Measurements from ENCODE around the gene DOCK1.
A peak's percentile ranks its signal among the peaks of the same experiment; 100 is the strongest.

Gene DOCK1

DNA sequence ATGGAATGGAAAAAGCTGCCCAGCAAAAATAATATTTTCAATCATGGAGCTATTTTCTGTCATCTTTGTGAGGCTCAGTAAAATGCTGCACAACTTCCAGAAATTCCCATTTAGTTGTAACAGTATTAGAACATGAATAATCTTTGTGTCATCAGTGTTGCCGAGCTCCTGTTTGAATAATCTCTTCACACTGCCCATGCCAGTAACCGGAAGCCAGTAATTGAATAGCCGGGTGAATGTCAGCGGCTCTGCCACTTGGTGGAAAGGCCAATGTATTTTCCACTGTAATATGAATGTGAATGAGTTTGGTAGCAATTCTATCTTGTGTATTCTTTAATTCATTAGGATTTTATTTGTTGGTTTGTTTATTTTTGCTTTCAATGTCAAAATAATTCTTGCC, 463.7 kb downstream of the DOCK1 start:
- peak in 3 of 14 donors; percentile 4 to 34 (median 30) for DNase-seq

DNA sequence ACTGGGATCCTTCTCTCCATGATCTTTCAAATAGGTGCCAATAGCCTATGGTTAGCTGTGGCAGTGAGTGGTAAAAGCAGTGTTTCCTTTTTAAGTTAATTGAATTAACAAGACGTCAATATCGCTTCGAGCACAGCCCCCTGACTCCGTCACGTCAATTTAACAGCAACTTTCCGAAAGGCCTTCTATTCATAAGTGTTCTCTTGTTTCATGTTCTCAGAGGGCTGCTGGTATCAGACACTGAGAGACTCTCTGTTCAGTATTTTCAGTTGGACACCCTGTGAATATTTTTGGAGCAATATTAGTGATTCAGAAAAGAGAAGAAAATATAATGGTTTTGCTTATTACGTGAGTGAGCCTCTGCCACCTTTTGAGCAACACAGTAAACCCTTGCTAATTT, 465.4 kb downstream of the DOCK1 start:
- no peak for DNase-seq

DNA sequence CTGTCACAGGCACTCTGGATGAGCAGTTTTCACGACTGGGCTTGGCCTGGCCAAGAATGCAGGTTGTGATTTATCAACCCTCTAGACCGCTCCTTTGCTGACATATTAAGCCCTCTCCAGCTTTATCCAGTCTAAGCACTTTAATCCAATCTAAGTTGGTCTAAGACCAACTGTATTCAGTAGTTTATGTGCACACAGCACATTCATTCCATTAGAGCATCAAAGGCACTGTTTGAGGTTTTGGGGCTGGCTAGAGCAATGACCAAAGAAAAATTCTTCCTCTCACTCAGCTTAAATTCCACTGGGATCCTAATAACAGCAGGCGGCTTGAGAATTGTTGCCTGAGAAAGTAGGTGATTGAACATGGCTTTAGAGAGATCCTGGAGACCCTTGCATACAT, 467.1 kb downstream of the DOCK1 start:
- no peak for DNase-seq

DNA sequence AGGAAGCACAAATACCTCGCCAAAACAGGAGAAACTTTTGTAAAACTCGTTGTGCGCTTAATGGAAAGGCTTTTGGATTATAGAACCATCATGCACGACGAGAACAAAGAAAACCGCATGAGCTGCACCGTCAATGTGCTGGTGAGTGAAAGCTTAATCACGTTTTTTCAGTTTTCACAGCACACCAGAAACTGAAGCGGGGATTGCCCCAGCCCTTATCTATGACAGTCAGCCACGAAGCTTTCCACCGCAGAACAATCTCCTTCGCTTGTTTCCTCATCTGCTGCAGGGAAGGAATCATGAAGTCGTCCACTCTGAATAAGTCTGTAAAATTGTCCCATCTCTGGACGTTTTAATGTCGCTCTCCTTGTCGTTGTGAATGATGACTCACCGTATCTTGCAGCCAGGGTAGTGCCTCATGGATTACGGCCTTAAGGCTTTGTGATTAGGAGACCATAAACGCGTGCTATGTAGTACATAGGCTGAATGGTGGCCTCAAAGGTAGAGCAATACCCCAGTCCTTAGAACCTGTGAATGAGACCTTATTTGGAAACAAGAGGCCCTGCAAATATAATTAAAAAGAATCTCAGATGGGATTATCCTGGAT, 468.9 kb downstream of the DOCK1 start:
- no peak for DNase-seq

DNA sequence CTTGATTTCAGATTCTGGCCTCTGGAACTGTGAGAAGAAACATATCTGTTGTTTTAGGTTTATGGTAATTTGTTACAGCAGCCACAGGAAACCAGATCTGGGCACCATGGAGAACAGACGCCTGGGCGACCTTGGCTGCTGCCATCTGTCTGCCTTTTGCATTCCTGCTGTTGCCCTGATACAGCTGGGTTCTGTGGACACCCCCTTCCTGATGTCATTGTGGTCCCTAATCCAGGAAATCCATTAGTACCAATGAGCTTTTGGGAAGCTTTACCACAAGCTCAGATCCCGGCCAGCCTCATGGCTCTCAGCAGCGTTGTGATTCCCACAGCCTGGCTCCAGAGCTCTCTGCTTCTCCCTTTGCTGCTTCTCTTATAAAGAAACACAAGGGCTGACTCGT, 469.7 kb downstream of the DOCK1 start:
- no peak for DNase-seq

DNA sequence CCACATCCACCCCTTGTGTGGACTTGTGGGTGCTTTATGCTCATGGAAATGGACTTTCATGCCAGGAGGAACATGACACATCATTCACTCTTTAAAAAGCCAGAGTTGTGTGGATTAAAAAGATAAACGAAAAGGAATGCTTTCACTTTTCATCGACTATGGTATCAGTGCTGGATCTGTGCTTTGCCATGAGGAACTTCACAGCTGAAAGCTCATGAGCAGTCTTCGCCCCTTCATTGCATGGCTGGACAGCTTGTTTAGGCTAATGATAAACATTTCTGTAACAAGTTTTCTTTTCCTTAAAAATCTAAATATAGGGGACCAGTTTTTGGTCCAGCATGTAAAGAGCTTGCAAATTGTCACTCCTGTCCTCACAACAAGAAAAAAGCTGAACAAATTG, 470.2 kb downstream of the DOCK1 start:
- DNase-seq: no peak

DNA sequence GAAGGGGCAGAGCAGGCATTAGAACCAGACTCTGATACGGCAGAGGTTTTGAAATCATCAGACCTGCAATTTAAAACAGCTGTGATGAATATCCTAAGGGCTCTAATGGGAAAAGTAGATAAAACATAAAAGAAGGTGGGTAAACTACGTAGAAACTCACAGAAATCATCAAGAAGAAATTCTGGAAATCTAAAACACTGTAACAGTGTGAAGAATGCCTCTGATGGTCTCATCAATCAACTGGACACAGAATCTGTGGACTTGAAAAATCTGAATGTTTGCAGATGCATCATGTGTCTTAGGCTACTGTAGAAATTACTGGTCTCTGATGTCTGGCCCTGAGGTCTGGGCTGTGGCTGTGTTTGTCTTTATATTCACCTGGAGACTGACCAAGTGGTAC, 470.8 kb downstream of the DOCK1 start:
- no peak for DNase-seq

DNA sequence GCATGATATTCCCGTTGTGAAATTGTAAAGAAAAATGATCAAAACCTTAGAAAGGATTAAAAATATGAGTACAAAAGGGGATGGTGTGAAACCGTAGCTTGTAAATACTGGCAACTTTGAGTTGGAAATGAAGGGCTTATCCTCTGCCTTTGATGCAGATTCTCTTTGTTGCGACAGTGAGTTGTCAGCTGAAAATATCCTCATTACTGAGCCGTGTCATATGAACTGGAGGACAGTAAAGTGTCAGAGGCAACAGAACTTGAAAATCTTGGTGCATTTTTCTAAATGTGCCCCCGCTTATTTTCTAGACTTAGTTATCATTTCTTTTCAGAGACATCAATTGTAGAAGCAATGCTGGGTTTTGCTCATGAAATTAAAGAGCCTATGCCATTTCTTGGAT, 473.4 kb downstream of the DOCK1 start:
- DNase-seq: no peak

DNA sequence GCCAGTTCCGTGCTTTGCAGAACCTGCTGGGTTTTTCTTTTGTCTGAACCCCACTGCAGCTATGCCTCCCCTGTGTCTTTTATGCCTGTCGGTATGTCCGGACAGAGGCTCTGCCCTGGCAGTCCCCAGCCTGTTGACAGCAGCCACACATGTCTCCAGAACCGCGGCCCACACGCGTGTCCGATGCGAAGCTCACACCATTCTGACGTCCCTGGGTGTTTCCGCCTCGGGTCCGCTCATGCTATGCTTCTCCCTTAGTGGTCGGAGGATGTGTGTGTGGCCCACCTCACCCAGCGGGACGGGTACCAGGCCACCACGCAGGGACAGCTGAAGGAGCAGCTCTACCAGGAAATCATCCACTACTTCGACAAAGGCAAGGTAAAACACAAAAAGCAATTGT, 479.3 kb downstream of the DOCK1 start:
- no peak for DNase-seq

DNA sequence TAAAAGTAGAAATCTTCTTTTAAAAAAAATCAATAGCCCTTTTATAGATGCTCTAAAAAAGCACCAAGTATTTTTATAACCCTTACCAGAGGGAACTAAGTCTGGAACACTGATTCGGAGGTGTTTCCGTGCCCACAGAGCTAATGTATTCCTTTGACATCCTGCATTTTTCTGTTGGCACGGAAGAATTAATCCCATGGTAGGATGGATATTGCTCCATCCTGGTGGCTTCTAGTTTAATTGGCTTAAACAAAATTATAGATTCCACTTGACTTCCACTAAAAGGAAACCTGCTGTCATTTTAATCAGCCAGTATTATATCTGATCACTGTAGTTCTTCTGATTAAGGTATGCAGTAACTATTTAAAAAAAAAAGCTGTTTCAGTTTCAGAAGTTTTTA, 479.8 kb downstream of the DOCK1 start:
- DNase-seq: no peak

DNA sequence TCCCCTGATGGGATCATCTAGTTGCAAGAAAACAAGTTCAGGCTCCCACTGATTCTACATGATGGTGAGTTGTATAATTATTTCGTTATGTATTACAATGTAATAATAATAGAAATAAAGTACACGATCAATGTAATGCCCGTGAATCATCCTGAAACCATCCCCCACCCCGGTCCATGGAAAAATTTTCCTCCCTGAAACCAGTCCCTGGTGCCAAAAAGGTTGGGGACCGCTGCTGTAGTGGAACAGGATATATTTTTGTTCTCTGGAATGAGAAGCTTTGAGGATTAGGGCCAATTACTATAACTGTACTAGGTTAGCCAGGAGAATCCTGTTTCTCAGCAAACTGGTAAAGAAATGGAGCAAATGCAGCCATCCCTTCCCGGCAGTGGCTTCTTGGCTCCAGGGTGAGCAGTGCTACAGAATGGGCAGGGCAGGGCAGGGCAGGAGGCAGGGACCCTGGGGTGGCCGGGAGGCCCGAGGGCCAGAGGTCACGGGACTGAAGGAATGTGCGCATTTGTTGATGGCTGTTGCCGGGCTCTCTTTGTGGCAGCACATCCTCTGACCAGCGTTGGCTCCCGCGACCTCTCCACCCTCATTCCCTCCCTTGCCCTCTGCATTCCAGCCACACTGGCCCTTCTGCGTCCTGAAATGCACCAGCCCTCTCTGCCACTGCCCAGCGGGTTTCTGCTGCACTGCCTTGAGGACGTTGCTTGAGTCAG, 481.5 kb downstream of the DOCK1 start:
- DNase-seq: no peak

DNA sequence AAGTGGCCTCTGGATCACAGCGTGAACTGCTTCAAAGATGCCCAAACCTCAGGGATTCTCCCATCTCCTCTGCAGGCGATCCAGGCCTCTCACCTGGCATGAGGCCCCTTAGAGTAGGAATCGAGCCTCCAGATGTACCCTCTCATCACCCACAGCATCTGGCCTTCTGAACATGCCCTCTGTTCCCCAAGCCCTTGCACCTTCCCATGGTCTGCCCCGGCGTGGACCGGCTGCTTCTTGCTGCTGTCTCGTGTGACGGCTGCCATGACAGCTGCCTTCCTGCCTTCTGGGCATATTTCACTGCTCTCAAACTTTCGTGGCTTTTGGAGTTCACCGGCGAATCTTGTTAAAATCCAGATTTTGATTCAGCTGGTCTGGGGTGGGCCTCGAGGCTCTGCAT, 486.6 kb downstream of the DOCK1 start:
- DNase-seq: no peak

DNA sequence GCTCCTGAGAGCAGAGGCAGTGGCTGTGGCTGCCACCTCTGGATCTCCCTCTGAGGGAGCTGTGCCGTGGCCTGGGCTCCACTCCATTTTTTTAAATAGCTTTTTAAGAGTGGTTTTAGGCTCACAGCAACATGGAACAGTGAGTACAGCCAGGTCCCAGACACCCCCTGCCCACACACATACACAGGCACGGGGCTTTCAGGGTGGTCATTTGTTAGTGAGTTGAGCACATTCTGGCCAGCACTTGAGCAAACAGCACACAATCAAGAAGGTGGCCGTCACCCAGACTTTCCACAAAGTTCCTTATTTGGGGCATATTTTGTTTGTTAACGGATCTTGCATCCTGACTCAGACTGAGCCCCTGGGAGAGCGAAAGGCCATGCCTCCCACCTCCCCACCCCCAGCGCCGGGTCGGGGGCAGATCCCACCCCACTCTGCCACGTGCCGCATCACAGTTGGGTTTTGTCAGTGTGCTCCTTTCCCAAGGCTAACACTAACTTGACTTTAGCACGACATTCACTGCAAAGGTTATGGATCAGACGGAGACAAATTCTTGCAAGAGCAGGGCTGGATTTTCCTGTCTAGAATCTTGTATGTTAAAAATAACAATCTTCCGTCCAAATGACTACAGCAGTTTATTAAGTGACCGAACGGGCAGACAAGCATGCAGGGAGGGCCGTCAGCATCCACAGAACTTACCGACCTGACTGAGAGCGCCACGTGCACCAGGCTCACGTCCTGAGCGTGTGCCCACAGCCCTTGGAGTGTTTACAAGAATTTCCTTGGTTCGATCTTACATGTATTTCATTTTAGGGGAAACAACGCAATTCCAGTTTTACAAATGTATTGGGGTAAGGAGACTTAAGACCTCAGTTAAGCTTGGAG, 487.4 kb downstream of the DOCK1 start:
- DNase-seq: peak in 5 of 14 donors; percentile 29 to 59 (median 41)

DNA sequence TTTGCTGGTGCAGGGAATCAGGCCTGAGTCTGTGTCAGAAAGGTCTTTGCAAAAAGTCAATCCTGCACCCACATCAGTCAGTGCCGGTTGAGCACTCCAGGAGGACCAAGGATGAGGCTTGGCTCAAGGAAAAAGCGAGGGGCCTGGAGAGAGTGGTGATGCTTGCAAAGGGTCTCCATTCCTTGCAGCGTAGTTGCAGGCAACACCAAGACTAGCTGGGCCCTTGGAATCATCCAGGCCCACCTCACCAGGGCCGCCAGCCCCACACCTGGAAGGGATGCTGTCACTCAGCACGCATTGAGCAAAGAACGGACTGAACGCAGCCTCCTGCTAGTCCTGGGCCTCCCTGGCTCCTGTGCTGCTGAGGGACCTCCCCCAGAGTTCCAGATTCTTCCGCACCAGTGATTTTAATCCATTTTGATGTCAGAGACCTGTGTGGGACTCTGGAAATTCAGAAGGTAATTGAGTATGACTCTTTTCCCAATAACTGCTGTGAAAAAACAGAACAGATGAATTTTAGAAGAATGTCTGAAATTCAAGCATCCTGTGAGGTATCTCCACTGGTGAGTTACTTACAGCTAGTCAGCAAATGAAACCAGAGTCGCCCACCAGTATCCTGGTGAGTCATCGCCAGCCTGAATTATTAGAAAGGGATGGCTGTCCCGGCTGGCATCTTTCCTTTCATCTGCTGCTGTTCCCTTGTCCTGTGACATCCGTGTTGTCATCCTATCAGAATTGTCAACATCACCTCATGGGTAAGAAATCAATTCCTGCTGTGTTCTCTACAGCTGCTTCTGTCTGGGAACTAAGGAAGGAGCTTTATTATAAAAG, 493.1 kb downstream of the DOCK1 start:
- peak in 2 of 14 donors; percentile 16 to 39 for DNase-seq

DNA sequence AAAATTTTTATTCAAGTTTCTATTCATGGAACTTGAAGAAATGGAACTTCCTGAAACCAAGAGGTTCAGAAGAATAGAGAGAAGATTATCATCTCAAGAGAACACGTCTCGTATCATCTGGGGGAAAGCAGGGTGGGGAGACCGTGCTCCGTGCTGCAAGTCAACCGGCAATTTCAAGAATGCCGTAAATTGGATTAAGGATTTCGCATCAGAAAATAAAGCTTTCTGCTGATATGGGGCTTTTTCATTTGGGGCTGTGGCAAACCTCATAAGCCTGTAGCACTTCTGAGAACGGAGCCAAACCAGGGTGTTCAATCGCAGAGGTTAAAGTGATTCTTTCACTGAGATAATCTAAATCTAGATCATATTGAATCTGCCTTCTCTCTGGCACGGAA, 493.7 kb downstream of the DOCK1 start:
- no peak for DNase-seq

DNA sequence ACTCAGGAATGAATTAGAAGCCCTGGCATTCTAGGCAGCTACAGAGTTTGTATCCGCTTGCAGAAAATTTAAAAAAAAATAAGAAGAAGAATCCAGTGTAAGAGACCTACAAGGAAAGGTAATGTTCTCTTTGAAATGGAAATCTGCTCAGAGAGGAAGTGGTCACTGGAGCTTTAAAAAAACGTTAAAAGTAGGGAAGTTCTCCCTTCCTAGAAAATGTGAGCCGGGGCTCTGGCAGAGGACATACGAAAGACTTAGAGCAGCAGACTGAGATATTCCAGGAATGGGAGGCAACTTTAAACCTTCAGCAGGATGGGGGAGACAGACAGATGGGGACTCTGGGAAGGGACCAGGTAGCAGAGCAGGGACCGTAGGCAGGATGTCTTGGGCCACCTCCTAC, 494.4 kb downstream of the DOCK1 start:
- DNase-seq: no peak

DNA sequence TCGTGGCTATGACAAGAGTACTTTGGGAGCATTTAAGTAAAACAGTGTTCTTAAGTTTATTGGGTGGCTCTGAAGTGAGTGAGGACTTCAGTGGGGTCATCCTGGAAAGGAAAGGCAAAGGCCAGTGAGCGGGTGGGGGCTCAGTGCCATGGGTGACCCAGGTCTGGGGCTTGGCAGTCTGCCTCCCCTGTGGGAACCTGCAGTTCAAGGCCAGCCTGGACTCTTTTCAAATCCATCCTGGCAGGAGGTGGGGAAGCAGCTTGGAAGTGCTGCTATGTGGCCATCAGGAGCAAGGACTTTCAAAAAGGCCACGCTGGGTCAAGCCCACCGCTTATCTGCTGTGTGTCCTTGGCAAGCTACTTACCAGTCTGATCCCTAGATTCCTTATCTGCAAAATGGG, 495.0 kb downstream of the DOCK1 start:
- DNase-seq: no peak

DNA sequence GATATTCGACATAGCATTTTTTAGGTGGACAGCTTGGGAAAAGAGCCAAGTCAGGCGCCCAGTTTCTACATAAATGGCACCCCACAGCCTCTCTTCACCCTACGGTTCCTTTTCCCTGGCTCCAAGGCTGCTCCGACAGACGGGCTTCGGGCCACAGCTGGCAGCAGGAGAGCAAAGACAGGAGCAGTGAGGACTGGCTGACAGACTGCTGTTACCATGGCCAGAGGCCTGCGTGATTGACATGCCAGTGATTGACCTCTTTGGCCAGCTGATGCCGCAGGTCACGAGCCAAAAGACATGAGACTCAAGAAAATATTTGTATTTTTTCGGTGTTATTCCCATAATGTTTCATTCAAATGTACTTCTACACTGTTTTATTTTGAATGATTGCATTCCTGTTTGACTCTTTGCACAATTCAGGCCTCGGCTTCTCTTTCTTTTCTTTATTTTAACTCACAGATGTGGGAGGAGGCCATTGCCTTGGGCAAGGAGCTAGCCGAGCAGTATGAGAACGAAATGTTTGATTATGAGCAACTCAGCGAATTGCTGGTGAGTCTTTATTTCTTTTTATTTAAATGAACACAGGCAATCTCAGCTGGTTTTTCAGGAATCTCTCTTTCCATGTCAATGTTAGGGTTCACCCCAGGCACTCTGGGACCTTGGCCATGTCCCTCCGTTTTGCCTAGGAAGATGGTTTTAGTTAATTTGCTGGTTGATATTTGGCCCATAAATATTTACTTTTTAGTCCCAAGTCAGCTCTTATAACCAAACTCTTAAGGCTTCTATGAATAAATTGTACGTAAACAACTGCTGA, 497.6 kb downstream of the DOCK1 start:
- no peak for DNase-seq

DNA sequence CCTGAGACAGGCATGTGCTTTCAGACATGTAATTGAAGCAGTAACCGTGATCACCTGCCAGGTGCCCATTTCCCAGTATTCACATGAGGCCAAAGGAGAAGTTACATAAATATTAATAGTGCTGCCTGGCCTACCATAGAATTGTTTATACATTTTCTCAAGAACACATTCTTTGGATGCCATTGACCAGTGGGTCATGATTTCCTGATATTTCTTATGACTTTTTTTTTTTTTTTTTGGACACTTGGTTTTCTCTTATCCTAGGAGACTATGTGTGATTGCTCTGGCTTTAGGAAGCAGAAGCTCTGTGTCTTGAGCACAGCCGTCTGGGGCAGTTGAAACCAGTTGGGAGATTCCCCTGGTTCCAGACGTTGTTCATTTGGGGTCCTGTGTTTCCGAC, 500.0 kb downstream of the DOCK1 start:
- DNase-seq: no peak

DNA sequence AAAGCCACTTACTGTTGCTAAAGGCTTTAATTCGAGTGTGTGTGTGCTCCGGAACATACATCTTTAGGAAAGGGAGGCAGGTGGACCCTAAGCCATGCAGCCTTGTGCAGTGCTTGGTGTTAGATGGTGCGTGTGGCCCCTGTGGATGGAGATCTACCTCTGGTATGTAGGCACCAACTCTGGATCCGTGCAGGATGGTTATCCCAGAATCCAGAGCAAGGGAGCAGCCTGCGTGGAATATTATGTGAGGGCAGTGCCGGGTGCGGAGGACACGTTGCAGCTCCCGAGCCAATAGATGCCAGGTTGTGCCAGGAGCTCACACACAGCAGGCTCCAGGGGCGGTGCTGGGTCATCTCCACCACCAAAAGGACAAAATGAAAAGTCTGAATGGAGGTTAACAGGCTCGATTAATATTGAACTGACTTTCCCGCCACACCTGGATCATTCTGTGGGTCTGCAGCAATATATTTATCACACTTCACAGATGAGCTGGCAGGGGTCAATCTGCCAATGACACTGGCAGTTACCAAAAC, 500.9 kb downstream of the DOCK1 start:
- no peak for DNase-seq

DNA sequence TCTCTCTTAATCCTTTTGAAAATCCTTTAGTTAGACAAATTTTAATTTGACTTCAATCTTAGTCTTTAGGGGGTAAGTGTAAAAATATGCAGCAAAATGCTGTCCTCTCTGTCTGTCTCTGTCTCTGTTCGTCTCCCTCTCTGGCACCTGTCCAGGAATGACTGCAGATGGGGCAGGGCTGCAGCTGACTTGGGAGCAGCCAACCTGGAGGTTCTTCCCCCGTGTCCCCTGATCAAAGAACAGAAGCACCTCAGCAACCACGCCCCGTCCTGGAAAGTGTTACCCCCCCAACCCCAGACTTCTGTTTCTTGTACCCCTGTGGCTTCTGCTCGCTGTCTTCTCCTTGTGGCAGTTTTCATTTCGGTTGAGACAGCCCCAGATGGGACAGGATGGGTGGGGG, 502.3 kb downstream of the DOCK1 start:
- no peak for DNase-seq
